Fibroblast of the conjunctiva (primary cell): ENCODE results near the gene SUPT3H.

Experiments used
- DNase-seq: peaks from one replicate; pipeline ENCODE4 v3.0.0-alpha.2; 2010; ENCODE audit warnings: low read depth

The SUPT3H gene

GRCh38 chr6:44789806-44790205 lies 587.9 kb downstream of the SUPT3H start:
- no peak for DNase-seq

GRCh38 chr6:44789061-44789460 lies 588.7 kb downstream of the SUPT3H start:
- DNase-seq = no peak

GRCh38 chr6:44788387-44788981 lies 589.2 kb downstream of the SUPT3H start:
- DNase-seq = no peak

DNA sequence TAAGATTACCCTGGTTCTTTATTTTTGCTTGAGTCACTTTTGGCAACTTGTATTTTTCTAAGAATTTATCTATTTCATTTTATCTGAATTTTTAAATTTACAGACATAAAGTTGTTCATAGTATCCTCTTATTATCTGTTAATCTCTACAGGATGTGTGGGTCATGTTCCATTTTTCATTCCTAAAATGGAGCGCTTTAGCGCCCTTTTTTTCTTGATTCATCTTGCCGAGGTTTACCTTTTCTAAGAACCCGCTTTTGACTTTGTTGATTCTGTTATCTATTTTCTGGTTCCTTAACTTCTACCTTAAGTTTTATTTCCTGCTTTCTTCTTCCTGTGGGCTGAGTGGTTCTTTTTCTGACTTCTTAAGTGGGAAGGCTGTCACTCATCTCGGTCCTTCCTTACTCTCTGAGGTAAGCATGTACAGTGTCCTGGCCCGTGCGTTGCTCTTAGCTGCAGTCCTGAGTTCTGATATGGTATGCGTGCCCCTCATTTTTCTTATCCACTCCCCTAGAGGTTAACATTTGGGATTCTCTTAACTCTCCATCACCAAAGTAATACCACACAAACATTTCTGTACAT lies 590.4 kb downstream of the SUPT3H start:
- DNase-seq = no peak

DNA sequence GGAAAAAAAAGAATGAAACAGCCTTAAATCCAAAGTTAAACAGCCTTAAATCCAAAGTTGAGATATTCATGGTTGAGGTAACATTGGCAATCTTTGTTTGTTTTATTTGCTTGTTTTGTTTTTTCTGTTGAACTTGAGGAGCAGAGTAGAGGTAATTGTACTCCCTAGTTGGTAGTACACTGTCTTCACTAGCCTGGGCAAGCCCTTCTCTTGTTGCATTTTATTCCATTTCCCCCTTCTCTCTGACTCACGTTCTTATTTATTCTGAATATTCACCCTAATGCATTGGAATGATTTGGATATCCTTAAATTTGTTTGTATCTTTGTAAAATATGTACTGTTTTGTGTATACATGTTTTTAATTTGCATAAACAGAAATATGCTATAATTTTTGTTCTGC lies 592.6 kb downstream of the SUPT3H start:
- no peak for DNase-seq

DNA sequence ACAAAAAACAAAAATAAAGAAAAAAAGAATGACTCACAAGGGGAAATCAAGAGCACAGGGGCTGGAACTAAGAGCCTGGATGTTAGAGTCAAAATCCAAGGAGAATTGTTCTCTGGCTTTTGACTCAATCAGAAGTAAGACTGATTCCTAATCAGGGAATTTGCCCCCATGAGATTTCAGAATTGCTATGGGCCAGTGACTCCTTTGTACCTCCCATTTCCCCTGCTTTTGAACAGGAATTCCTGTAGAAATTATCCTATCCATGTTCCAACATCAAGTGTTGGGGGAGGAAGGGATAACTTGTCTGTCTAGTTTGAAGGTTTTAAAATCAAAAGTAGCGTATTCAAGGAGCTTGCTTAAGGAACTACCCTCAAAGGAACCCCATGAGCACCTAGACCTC lies 593.5 kb downstream of the SUPT3H start:
- no peak for DNase-seq

DNA sequence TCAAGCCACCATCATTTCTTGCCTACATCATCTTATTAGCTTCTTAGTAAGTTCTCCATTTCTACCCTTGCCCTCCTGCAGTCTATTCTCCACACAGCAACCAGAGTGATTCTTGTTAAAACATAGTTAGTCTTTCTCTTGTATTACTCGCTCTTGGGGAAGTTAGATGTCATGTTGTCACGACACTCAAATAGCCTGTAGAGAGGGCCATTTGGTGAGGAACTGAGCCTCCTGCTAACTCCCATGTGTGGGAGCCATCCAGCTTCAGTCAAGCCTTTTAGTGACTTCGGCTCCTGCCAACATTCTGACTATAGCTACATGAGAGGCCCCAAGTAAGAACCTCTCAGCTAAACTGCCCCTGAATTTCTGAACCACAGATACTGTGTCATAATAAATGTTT lies 594.8 kb downstream of the SUPT3H start:
- no peak for DNase-seq

DNA sequence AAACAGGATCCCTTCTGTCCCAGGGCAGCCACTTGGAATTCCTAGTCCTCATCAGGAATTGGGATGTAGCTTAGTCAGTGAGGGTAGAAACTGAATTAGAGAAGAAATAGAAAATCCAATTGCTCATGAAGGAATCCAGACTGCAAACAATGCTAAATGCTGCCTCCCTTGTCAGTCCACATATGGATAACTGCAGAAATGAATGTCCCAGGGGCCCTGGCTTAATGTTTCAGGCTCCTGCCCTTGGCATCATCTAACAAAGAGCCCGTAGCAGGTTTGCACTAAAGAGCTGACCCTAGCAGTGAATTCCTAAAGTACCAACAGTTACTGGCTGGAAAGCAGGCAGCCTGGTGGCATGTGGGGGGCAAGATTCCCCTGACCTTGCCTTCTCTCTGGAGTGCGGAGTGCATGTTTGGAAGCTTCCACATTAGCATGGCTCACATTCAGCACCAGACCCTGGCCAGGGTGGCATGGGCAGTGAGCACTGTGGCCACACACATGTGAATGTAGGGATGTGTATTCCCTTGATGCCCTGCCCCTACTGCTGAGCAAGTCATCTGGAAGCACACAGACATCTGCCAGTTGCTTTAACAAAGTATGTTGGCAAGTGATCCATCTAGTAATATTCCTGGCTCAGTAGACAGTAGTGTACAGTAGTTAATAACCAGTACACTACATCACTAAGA lies 595.7 kb downstream of the SUPT3H start:
- DNase-seq = no peak

- no peak for DNase-seq
Measured at GRCh38 chr6:44780161-44780560, 597.6 kb downstream of the SUPT3H start.

DNA sequence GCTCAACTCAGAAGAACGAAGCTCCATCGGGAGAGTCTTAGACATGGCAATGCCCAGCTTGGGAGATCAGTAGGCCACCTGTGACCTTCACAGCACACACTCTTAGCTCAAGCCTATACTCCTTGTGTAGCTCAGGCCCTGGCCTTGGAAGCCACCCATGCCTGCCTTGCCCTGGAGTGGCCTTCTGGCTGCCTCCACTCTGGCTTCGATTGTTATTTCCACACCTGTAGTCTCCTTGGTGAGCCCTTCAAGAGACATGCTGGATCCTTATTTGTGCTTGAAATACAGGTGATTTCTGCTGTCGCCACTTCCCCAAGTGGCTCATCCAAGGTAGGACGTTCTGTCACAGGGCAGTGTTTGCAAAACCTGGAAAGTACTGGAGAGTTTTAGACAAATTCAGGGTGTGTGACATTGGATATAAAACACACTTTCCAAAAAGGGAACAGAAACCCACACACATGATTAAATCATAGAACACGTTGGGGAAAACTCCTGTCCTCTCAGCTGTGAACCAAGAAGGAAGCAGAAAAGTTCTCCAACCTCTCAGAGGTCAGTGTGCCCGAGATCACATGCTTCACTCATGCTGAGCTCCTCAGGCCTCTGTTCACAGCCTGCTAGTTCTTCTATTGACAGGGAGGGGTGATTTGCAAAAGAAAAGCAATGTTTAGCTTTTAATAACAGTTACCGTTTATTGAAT lies 598.5 kb downstream of the SUPT3H start:
- no peak for DNase-seq
